Cerebellar cortex (tissue), 1 donor: ENCODE data around the gene ZAP70.

Source experiments
- DNase-seq: peaks from one replicate; pipeline ENCODE4 v3.0.0-alpha.2; 2015; ENCODE audit warnings: low spot score

ZAP70 gene

DNA sequence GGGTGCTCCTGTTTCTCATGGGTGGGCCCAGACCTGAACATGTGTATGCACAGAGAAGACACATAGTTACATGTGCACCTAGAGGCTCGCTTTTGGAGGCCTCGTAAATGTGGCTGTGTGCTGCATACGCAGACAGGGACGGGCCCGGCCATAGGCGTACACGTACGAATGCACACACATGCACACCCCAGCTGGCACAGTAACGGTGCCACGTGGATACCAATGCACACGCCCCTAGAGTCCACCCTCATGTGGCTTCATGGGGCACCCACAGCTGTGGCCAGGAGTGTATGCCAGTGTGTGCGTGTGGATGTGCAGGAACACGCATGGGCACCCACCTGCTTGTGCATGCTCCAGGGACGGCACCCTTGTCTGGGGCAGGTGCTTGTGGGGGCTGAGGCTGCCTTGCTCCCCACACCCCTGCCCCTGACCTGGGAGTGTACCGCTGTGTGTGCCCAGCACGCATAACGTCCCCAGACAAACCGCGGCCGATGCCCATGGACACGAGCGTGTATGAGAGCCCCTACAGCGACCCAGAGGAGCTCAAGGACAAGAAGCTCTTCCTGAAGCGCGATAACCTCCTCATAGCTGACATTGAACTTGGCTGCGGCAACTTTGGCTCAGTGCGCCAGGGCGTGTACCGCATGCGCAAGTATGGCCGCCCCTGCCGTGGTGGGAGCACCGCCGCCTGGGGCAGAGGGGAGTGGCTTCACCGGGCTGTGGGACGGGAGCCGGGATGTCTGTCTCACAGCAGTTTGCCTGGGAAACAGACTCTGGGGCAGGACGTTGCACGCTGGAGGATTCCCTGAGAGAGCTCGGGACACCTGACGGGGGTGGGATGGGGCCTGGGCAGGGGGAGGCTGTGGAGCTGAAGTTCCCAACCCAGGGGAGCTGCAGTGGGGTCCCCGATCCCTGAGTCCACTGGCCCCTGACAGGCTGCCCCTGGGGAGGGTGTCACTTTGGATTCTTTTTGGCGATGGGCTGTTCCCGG lies 21.0 kb downstream of the ZAP70 start:
- DNase-seq = no peak

DNA sequence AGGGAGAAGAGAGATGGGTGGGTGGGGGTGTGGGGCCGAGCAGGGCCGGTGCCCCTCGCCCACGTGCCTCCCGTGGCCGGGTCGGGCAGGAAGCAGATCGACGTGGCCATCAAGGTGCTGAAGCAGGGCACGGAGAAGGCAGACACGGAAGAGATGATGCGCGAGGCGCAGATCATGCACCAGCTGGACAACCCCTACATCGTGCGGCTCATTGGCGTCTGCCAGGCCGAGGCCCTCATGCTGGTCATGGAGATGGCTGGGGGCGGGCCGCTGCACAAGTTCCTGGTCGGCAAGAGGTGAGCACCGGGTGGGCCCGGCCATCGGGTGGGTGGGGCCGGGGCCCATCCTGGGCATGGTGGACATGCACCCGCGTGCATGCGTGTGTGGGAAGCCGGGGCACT lies 21.8 kb downstream of the ZAP70 start:
- DNase-seq = no peak

DNA sequence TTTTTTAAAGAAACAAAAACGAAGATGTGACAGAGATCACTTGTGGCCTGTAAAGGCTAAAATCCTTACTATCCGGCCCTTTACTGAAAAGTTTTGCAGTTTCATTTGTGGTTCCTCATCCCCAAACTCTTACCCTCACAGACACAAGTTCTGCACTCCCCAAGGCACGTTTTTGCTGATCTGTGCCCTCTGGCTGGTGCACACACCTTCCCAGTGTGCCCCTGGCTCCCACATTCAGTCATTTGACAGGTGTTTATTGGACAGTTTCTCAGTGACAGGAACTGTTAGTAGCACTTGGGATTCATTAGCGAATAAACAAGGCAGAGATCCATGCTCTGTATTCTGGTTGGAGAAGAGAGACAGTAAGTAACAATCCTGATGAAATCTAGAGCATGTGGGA lies 22.8 kb downstream of the ZAP70 start:
- no peak for DNase-seq

DNA sequence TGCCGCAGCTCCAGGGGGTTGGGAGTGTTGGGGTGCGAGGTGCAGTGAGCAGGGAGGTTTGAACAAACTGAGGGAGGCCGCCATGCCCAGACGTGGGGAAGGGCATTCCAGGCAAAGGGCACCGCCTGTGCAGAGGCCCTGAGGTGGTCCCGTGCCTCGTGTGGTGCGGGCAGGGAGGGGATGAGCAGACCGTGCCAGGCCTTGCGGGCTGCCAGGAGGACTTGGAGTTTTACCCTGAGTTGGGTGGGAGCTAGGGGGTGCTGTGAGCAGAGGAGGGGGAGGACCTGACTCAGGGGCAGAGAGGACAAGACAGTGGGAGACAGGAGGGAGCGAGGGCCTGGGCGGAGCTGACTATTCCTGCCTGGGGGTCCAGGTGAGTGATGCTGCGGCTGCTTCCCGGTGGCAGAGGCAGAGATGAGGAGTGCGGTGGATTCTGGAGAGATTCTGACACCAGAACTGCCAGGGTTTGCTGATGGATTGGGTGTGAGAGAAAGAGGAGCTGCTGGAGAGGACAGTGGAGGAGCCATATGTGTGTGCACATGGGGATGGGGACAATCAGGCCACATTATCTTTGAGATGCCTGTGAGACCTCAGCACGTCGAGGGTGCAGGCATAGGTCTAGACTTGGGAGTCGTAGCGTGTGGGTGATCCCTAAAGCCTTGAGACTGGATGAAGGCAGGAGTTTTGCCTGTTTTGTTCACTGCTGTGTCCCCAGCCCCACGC lies 23.4 kb downstream of the ZAP70 start:
- no peak for DNase-seq

DNA sequence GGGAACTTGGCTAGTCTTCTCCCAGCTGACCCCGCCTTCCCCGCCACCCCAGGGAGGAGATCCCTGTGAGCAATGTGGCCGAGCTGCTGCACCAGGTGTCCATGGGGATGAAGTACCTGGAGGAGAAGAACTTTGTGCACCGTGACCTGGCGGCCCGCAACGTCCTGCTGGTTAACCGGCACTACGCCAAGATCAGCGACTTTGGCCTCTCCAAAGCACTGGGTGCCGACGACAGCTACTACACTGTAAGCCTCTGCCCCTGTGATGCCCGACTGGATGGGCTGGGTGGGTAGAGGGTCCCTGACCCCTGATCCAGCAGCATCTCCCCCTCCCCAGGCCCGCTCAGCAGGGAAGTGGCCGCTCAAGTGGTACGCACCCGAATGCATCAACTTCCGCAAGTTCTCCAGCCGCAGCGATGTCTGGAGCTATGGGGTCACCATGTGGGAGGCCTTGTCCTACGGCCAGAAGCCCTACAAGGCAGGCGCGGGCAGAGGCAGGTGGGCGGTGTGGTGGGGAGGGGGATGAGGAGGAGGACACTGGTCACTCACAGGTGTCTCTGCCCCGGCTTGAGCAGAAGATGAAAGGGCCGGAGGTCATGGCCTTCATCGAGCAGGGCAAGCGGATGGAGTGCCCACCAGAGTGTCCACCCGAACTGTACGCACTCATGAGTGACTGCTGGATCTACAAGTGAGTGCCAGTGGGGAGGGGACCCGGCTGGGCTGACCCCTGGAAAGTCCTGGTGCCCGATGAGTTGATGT lies 24.2 kb downstream of the ZAP70 start:
- DNase-seq = no peak

DNA sequence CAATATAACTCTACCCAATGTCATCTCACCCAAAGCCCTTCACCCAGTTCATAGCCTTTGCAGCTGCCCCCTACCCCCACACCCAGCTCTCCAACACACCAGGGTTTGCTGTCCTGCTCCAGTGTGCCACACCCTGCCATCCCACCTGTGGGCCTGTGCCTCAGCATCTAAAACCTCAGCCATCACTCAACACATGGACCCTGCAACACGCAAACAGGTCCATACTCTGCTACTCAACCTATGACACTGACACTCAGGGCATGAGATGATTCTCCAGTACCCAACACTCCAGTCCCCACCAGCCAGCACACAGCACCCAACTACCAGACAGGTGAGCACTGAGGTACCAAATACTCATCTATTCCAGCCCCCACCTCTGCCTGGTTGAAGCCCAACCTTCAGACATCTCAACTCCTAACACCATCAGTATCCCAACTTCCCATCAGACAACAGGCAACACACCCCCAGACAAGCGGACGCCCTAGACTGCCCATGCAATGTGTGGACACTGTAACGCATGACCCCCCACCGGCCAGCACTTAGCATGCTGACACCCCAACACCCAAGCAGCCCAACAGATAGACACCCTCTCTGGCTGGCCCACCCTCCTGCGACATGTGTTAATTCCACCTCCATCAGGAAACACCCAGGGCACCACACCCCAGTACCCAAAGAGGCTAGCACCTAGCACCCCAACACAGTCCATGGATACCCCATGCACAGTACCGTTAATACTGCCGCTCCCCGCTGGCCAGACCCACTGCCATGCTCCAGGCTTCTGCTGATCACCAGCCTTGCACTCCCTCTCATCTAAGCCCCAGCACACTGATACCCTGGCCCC lies 25.0 kb downstream of the ZAP70 start:
- no peak for DNase-seq

DNA sequence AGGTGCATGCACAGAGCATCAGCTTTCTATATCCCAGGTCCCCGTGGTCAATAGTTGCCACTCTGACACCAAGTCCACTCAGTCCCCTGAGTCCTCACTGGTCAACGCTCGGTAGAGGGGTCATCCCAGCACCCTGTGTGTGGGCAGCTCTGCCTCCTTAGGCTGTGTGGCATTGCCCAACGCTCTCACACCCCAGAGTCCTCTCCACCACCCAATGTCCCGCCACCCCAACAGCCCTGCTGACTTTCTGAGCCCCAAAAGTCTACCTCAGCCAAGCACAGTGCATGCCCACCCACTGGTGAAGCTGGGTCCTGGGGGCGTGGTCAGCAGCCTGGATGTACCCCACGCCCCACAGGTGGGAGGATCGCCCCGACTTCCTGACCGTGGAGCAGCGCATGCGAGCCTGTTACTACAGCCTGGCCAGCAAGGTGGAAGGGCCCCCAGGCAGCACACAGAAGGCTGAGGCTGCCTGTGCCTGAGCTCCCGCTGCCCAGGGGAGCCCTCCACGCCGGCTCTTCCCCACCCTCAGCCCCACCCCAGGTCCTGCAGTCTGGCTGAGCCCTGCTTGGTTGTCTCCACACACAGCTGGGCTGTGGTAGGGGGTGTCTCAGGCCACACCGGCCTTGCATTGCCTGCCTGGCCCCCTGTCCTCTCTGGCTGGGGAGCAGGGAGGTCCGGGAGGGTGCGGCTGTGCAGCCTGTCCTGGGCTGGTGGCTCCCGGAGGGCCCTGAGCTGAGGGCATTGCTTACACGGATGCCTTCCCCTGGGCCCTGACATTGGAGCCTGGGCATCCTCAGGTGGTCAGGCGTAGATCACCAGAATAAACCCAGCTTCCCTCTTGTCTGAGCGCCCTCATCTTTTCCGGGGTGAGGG lies 25.9 kb downstream of the ZAP70 start:
- DNase-seq = no peak

DNA sequence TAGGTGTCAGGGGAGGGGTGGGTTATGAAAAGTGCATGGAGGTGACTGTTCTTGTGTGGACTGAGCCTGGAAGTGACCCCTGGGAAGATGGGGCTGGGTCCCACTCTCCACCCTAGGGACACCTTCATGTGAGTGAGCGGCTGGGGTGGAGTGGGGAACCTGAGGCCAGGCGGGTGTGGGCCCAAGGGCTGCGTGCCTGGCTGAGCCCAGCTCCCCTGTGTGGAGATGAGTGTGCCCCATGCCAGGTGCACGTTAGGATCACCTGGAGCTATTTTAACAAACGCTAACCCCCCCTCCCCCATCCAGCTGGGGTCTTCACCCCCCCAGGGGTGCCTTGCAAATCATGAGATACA lies 26.5 kb downstream of the ZAP70 start:
- no peak for DNase-seq

DNA sequence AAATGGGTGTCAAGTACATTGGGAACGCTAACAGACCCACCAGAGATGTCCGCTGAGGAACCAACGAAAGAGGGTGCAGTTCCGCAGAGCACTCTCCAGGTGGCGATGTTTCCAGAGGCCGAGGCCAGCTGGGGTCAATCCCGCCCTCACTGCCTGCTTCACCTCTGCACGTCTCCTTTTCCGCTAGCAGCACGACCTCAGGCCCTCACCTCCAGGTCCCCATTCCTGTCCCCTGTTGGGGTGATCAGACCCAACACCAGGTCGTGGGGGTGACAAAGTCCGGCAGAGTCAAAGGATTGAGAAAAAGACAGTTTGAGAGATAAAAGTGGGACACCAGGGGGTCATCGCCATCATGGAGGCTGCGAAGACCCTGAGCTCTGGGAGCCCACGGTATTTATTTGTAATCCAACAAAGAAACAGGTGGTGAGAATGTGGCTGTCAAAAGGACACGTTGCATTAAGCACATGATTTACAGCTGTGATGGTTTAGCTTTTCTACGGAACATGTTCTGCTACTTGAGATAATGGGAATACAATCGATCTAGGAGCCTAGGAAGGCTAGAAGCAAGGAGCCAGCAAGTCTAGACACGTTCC lies 27.3 kb downstream of the ZAP70 start:
- peak; percentile 14 for DNase-seq

DNA sequence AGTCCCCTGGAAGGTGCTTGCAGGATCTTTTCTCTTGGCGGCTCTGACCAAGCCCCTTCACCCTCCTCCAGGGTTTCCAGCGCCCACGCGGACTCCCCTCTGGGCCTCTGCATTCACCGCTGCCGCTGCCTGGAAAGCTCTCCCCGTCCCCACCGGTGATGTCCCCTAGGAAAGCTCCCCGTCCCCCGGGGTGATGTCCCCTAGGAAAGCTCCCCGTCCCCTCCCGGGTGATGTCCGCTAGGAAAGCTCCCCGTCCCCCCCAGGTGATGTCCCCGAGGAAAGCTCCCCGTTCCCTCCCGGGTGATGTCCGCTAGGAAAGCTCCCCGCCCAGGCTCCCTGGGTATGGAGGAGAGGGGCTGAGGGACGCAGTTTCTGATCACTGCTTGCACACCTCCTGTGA lies 27.9 kb downstream of the ZAP70 start:
- no peak for DNase-seq

DNA sequence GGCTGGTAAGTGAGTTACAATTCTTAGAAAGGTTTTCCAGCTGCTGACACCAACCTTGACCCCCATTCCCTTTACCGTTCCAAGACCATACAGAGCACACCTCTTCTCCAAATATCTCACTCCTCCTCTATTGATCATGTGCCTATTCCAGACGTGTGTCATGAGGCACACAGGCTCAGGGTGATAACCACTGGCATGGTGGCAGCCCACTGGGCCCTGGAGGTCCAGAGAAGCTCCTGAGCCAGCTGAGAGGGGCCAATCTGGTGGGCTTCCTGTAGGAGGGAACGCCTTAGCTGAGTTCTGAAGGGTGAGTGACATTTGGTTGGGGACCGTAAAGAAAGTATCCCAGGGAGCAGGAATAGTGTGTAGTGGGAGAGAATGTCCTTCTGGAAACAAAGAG lies 28.3 kb downstream of the ZAP70 start:
- DNase-seq = no peak

DNA sequence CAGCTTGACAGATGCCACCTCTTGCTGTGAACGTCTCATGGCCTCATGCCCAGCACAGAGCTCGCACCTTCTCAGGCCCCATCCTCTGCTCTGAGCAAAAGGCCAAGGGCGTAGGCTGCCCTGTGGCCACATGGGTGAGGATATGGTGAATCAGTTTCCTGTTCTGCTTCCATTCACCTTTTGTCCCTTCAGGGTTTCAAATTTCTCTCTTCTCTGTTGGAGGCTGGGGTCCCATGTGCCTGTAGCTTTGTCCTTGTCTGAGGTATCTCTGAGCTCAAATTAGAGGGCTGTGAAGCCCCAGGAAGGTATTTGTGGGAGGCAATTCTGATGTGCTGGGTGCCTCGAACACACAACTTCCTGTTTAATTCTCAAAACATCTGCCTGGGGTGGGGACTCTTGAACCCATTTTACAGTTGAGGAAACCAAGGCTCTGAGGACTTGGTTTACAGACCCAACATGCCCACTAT lies 29.0 kb downstream of the ZAP70 start:
- no peak for DNase-seq

DNA sequence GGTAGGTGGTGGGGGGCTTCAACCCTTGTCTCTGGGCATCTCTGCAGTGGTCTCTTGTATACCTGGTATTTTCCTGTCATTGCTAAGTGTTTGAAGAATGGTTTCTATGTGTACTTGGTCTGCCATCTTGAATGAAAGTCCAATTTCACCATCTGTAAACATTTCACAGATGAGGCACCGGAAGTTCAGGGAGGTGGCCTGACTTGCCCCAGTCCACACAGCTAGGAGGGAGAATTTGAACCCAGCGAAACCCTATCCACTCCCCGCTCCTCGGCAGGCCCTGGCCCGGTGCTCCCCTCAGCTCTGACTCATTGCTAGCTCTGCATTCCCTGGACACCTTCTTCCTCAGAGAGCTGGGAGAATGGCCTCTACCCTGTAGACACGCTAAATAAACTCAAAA lies 30.5 kb downstream of the ZAP70 start:
- DNase-seq = no peak

DNA sequence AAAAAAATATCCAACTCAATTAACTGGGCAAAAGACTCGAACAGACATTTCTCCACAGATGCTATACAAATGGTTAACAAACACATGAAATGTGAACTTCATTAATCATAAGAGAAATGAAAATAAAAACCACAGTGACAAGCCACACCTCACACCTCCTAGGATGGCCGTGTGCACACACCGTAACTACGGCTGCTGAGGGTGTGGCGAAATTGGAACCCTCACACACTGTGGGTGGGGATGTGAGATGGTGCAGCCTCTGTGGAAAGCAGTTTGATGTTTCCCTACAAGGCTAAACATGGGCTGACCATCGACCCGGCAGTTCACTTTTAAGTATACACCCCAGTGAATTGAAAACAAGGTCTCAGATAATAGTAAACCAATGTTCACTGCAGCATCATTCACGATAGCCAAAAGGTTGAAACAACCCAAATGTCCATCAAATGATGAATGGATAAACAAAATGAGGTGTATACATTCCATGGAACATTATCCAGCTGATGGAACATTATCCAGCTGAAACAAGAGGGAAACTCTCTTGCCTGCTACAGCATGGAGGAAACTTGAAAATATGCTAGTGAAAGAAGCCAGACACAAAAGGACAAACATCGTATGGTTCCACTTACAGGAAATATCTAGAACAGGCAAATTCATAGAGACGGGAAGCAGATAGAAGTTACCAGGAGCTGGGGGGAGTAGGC lies 32.2 kb downstream of the ZAP70 start:
- no peak for DNase-seq

DNA sequence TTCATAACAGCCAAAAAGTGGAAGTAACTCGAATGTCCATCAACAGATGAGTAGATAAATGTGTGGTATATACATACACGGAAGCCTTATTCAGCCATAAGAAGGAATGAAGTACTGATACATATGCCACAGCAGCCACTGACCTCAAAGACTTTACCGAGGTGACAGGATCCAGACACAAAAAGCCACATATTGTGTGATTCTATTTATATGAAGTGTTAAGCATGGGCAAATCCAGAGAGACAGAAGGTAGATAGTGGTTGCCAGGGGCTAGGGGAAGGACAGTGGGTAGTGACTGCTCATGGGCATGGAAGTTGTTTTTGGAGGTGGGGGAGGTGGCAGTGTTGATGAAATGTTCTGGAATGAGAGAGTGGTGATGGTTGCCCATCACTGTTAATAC lies 33.9 kb downstream of the ZAP70 start:
- DNase-seq = peak; percentile 82

DNA sequence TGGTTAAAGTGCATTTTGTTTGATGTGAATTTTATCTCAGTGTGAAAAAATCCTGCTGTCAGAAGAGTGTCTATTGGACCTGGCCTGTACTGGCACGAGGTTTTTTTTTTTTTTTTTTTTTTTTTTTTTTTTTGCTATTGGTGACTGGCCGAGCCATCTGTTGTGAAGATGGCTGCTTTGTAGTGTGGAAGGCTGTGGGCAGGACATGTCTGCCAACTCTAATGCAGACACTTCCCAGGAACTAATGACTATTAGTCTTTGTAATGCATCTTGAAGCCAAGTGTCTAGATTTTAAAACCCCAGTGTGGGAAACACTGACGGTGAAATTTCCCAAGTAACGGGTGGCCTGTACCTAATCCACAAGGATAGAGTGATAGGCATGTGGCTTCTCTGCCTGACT lies 34.3 kb downstream of the ZAP70 start:
- peak; percentile 86 for DNase-seq

DNA sequence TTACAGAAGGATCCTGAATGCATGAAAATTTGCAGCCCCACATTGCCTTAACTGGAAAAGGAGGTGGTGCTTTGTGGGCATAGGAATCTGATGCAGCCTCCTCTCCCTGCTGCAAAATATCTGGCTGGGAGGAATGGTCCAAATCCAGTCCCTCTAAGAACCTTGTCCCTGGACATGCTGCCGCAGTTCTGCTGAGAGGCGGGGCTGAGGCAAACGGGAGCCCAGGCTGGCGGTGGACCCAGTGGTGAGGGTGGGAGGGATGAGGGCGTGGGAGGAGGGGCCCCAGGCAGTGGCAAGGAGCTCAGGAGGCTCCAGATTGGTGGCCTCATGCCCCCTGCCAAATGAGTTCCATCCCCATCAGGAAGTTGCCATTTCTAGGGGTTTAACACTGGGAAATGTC lies 36.2 kb downstream of the ZAP70 start:
- DNase-seq = no peak

DNA sequence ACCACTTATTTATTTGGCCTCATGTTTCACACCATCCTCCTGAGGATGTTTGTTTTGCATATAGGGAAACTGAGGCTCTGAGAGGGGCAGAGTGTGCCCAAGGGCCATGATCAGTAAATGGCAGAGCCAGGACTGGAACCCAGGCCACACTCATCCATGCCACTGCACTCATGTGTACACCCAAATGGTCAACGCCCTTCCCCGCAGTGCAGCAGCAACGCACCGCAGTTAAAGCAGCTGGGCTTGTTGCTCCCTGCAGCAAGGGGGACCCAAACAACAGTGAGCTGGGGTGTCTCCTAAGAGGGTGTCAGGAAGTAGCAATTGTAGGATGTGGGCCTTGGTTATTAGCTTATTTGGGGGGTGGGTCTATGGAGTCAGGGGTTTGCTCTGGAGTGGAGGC lies 36.6 kb downstream of the ZAP70 start:
- no peak for DNase-seq

DNA sequence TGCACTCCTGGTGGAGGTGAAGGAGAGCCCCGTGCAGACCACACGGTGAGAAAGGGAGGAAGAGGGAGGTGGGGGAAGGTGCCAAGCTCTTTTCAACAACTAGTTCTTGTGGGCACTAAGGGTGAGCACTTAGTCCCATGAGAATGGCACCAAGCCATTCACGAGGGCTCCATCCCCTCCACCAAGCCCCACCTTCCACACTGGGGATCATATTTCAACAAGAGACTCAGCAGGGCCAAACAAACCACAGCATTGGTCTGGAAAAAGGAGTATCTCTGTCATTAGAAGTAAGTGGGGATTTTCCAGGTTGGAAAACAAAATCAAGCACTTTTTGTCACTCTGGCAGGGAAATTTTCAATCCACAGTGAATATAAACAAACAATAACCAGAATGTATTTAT lies 38.4 kb downstream of the ZAP70 start:
- no peak for DNase-seq
